ENCODE measurements around the gene NPM3.

- TF ChIP-seq, protein P1, sequence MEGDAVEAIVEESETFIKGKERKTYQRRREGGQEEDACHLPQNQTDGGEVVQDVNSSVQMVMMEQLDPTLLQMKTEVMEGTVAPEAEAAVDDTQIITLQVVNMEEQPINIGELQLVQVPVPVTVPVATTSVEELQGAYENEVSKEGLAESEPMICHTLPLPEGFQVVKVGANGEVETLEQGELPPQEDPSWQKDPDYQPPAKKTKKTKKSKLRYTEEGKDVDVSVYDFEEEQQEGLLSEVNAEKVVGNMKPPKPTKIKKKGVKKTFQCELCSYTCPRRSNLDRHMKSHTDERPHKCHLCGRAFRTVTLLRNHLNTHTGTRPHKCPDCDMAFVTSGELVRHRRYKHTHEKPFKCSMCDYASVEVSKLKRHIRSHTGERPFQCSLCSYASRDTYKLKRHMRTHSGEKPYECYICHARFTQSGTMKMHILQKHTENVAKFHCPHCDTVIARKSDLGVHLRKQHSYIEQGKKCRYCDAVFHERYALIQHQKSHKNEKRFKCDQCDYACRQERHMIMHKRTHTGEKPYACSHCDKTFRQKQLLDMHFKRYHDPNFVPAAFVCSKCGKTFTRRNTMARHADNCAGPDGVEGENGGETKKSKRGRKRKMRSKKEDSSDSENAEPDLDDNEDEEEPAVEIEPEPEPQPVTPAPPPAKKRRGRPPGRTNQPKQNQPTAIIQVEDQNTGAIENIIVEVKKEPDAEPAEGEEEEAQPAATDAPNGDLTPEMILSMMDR (conservative IDR thresholded peaks at IDR 0.05 in 1 of 2, IDR thresholded peaks at IDR 0.05 in 1 of 2; ENCODE audit: extremely low read depth in 1 of 2, insufficient read depth in 1 of 2, low read depth in 1 of 2, low read length in 2 of 2), result no peak
- no peak for TF ChIP-seq EZH2 (IDR thresholded peaks at IDR 0.05; ENCODE audit: borderline replicate concordance, low read length)
These were observed 47.3 kb upstream of the NPM3 start for GRCh38 chr10:101830322-101831168.
